ENCODE measurements around the gene DCTPP1. TPM values are rescaled to one million over a fixed set of nuclear protein-coding genes. Genes with fewer than 3 reads are reported as not detected.
"Not testable (repeated sequence)": the region's sequence is repeated elsewhere in the genome, so short reads cannot be mapped to it uniquely, and the experiment has no call there.

The DCTPP1 gene
- total RNA-seq, 2 donors from 2014 or later: 80.9 to 153 TPM

DNA sequence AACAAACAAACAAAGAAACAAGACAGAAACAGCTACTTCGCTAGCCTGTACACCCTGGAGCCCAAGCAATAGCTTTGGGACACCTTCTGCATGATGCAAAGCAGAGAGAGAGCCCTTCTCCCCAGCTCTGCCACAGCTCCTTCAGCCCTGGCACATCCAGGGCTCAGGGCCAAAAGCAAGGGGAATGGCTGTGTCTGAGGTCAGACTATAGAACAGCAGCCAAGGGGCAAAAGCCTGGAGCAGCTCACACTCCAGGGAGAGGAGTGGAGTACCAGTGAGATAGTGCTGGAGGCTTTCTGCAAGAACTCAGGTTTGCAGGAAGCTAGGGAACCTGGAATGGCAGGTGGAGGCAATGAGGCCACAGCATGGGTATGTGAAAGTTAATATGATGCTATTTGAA is 27.4 kb upstream of the DCTPP1 start:
- H3K4me3 ChIP-seq: no peak overlapping the region
- no peaks in the 10 kb centered on the region for H3K4me1 ChIP-seq
- no peaks in the 10 kb centered on the region for H3K9me3 ChIP-seq
- intact Hi-C loops (cut with DNase I): no loop called here
- no peak for DNase-seq
- H3K27ac ChIP-seq: no peak overlapping the region
- H3K36me3 ChIP-seq: no peaks in the 10 kb centered on the region
- H3K9ac ChIP-seq (ENCODE audit: low read depth in 2 of 2, low read length in 2 of 2): no peak overlapping the region
- TF ChIP-seq, protein P1, sequence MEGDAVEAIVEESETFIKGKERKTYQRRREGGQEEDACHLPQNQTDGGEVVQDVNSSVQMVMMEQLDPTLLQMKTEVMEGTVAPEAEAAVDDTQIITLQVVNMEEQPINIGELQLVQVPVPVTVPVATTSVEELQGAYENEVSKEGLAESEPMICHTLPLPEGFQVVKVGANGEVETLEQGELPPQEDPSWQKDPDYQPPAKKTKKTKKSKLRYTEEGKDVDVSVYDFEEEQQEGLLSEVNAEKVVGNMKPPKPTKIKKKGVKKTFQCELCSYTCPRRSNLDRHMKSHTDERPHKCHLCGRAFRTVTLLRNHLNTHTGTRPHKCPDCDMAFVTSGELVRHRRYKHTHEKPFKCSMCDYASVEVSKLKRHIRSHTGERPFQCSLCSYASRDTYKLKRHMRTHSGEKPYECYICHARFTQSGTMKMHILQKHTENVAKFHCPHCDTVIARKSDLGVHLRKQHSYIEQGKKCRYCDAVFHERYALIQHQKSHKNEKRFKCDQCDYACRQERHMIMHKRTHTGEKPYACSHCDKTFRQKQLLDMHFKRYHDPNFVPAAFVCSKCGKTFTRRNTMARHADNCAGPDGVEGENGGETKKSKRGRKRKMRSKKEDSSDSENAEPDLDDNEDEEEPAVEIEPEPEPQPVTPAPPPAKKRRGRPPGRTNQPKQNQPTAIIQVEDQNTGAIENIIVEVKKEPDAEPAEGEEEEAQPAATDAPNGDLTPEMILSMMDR (IDR thresholded peaks at IDR 0.05): no peak
- no peaks in the 10 kb centered on the region for H3K27me3 ChIP-seq

DNA sequence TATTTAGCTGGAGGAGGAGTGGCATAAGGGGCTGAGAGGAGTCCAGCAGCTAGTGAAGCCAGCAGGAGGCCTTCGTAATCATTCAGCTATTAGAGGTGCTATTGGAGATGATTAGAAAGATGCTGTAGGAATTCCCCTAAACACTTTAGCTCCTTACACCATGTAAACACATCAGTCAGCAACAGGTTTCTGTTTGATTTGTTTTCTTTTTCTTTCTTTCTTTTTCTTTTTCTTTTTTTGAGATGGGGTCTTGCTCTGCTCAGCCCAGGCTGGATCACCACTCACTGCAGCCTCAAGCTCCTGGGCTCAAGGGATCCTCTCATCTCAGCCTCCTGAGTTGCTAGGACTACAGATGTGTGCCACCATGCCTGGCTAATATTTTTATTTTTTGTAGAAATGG is 26.5 kb upstream of the DCTPP1 start:
- Histone ChIP-seq H3K9me3 (no peaks in the 10 kb centered on the region), H3K9ac (ENCODE audit: low read depth in 2 of 2, low read length in 2 of 2) (no peak overlapping the region), H3K36me3 (no peaks in the 10 kb centered on the region), H3K27ac (no peak overlapping the region), H3K4me3 (no peak overlapping the region), H3K4me1 (no peaks in the 10 kb centered on the region), H3K27me3 (no peaks in the 10 kb centered on the region)
- intact Hi-C loops (cut with DNase I): no loop called here
- TF ChIP-seq, protein P1 (IDR thresholded peaks at IDR 0.05): no peak
- no peak for DNase-seq

DNA sequence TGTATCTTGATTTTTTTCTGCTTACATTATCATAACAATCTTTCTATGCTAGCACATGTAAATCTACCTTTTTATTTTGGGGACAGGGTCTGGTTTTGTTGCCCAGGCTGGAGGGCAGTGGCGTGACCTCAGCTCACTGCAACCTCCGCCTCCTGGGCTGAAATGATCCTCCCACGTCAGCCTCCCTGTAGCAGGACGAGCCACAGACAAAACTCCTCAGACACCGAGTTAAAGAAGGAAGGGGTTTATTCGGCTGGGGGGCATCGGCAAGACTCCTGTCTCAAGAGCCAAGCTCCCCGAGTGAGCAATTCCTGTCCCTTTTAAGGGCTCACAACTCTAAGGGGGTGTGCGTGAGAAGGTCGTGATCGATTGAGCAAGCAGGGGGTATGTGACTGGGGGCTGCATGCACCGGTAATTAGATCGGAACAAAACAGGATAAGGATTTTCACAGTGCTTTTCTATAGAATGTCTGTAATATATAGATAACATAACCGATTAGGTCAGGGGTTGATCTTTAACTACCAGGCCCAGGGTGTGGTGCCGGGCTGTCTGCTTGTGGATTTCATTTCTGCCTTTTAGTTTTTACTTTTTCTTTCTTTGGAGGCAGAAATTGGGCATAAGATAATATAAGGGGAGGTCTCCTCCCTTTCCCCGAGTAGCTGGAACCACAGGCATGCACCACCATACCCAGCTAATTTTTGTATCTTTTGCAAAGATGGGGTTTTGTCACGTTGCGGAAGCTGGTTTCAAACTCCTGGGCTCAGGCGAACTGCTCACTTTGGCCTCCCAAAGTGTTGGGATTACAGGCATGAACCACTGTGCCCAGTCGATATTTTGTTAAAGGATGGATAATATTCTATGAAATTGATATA is 23.1 kb upstream of the DCTPP1 start:
- H3K27ac ChIP-seq; H3K36me3 ChIP-seq; DNase-seq; H3K4me3 ChIP-seq; intact Hi-C loops (cut with DNase I); H3K9ac ChIP-seq (ENCODE audit: low read depth in 2 of 2, low read length in 2 of 2); H3K4me1 ChIP-seq; H3K9me3 ChIP-seq; H3K27me3 ChIP-seq: not testable (repeated sequence)

DNA sequence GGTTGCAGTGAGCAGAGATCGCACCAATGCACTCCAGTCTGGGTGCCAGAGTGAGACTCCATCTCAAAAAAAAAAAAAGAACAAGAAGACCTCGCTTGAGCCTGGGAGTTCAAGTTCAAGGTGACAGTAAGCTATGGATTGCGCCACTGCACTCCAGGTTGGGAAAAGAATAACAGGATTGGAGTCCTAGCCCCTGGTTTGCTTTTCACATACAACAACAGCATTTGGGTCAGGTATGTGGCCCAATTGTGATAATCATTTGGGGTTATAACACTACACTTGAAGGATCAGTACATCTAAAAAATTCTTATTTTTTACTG is 19.2 kb upstream of the DCTPP1 start:
- TF ChIP-seq, protein P1 (IDR thresholded peaks at IDR 0.05): no peak
- H3K27ac ChIP-seq: no peak overlapping the region
- H3K4me3 ChIP-seq: no peak overlapping the region
- peaks cover 8% of the 10 kb centered on the region for H3K4me1 ChIP-seq
- intact Hi-C loops (cut with DNase I): loop anchor here (5.0 kb wide), 1 partner anchor 78 kb away; the partner anchor contains the start of gene ZNF768
- no peak for DNase-seq
- H3K36me3 ChIP-seq: no peaks in the 10 kb centered on the region
- no peaks in the 10 kb centered on the region for H3K27me3 ChIP-seq
- no peaks in the 10 kb centered on the region for H3K9me3 ChIP-seq
- no peak overlapping the region for H3K9ac ChIP-seq (ENCODE audit: low read depth in 2 of 2, low read length in 2 of 2)

DNA sequence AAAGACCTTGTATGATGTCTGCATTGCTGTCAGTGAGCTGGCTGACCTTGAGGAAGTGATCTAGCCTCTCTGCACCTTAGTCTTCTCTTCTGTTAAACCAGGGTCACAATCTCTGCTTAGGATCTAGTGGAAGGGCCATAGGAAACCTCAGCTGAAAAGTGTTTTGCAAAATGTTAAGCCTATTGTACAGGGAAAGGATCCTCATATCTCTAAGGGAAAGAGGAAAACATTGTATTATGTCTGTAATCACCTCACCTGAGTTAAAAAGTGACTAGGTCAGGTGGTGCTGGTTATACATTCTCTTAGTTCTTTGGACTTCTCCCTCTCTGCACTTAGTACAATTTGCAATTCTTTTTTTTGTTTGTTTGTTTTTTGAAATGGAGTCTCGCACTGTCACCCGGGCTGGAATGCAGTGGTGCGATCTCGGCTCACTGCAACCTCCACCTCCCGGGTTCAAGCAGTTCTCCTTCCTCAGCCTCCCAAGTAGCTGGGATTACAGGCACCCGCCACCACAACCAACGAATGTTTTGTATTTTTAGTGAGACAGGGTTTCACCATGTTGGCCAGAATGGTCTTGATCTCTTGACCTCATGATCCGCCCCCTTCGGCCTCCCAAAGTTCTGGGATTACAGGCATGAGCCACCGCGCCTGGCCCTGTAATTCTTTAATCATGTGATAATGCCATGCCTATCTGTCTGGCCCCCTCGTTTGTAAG is 17.8 kb upstream of the DCTPP1 start:
- no peaks in the 10 kb centered on the region for H3K9me3 ChIP-seq
- peak; percentile 70 for DNase-seq
- peak overlapping the region; percentile 92 for H3K27ac ChIP-seq
- H3K9ac ChIP-seq (ENCODE audit: low read depth in 2 of 2, low read length in 2 of 2): peak overlapping the region in 1 of 2 donors; percentile 78
- H3K36me3 ChIP-seq: no peaks in the 10 kb centered on the region
- no peak overlapping the region for H3K4me3 ChIP-seq
- no peaks in the 10 kb centered on the region for H3K27me3 ChIP-seq
- intact Hi-C loops (cut with DNase I): loop anchor here (5.0 kb wide), 1 partner anchor 80 kb away; the partner anchor contains the start of gene ZNF768
- H3K4me1 ChIP-seq: peaks cover 13% of the 10 kb centered on the region
- TF ChIP-seq, protein P1 (IDR thresholded peaks at IDR 0.05): no peak

Measured in colonic mucosa (tissue), 4 donors.